GM21619 (cell line): ENCODE measurements around the gene TMEM255B.
"Not testable (repeated sequence)": the region's sequence is repeated elsewhere in the genome, so short reads cannot be mapped to it uniquely, and the experiment has no call there.

Source experiments
- ATAC-seq: cut with Tn5 transposase; IDR thresholded peaks from one replicate; pipeline ENCODE4 v1.9.1; 2021; ENCODE audit not compliant: unreplicated experiment

Gene TMEM255B

GRCh38 chr13:113758651-113759524, at the start of gene TMEM255B:
Gene TMEM255B (plus strand): TSS chr13:113759226. CDS start chr13:113759270, 44 bp downstream.
- peak; percentile 92 for ATAC-seq

- no peak for ATAC-seq
Observed at GRCh38 chr13:113722921-113723320, 36.1 kb upstream of the TMEM255B start.

GRCh38 chr13:113723410-113724015, 35.5 kb upstream of the TMEM255B start:
- ATAC-seq: no peak

- no peak for ATAC-seq
Observed at GRCh38 chr13:113724016-113724758, 34.8 kb upstream of the TMEM255B start.

GRCh38 chr13:113724780-113725315, 34.2 kb upstream of the TMEM255B start:
- ATAC-seq: peak; percentile 87

GRCh38 chr13:113725329-113726105, 33.5 kb upstream of the TMEM255B start:
- ATAC-seq: not testable (repeated sequence)

- not testable (repeated sequence) for ATAC-seq
Observed at GRCh38 chr13:113726106-113726821, 32.8 kb upstream of the TMEM255B start.

GRCh38 chr13:113726961-113727411, 32.0 kb upstream of the TMEM255B start:
- no peak for ATAC-seq

- ATAC-seq: no peak
Observed at GRCh38 chr13:113728571-113729054, 30.4 kb upstream of the TMEM255B start.

- no peak for ATAC-seq
Observed at GRCh38 chr13:113729187-113730019, 29.6 kb upstream of the TMEM255B start.

- no peak for ATAC-seq
Observed at GRCh38 chr13:113730258-113730691, 28.8 kb upstream of the TMEM255B start.

- no peak for ATAC-seq
Observed at GRCh38 chr13:113730831-113731191, 28.2 kb upstream of the TMEM255B start.

- ATAC-seq: no peak
Observed at GRCh38 chr13:113731192-113732175, 27.5 kb upstream of the TMEM255B start.

- ATAC-seq: no peak
Observed at GRCh38 chr13:113732176-113732960, 26.7 kb upstream of the TMEM255B start.

- ATAC-seq: no peak
Observed at GRCh38 chr13:113732961-113733950, 25.8 kb upstream of the TMEM255B start.
